Stimulated activated effector memory CD8-positive, alpha-beta T cell treated with anti-CD3 and anti-CD28 coated beads, Interleukin-12 subunit alpha, Interleukin-12 subunit beta, amount 100 ng/mL, for 72 hours (primary cell): ENCODE data around the gene ZFP69.
"Not testable (repeated sequence)": the region's sequence is repeated elsewhere in the genome, so short reads cannot be mapped to it uniquely, and the experiment has no call there.

Experiments used
- ATAC-seq: fragments of 150-1000 bp; cut with Tn5 transposase; 2 replicates; pipeline ENCODE4 v1.10.0; 2021
- DNase-seq, 2 donors: peaks; one replicate each; pipeline ENCODE4 v3.0.0; 2021 to 2022; ENCODE audit warnings: low spot score in 2 of 2
- H3K27ac Mint-ChIP-seq: one replicate; pipeline ENCODE4 v1.8.0; 2022; ENCODE audit warnings: mild to moderate bottlenecking, mixed read lengths
- H3K36me3 Mint-ChIP-seq: one replicate; pipeline ENCODE4 v1.8.0; 2022; ENCODE audit warnings: mild to moderate bottlenecking, mixed read lengths
- H3K4me1 Mint-ChIP-seq: one replicate; pipeline ENCODE4 v1.8.0; 2022; ENCODE audit warnings: mixed read lengths
- H3K4me3 Mint-ChIP-seq: one replicate; pipeline ENCODE4 v1.8.0; 2022; ENCODE audit warnings: mild to moderate bottlenecking, mixed read lengths
- H3K9me3 Mint-ChIP-seq: one replicate; pipeline ENCODE4 v1.8.0; 2022; ENCODE audit warnings: mixed read lengths

The ZFP69 gene

DNA sequence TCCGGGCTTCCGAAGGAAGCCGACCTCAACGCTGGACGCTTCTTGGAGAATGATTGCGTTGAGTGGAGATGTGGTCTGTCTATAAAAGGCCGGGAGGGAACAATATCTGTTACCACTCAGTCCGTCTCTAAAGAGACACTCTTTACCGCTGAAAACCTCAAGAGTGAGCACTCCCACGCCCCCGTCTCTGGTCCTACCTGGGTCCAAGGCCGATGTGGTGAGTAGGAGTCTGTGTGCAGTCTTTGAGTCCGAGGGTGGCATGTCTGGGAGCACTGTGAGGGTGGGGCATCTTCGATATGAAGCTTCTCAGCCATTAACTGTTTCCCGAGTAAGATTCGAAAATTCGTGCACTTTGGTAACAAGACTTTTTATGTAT is 576 bp downstream of the ZFP69 start:
- peaks cover 12% of the 10 kb centered on the region for H3K36me3 Mint-ChIP-seq
- peak in 1 of 2 donors; percentile 4 for DNase-seq
- ATAC-seq, result peak; percentile 51
- H3K27ac Mint-ChIP-seq, result no peak overlapping the region
- peaks cover 29% of the 10 kb centered on the region for H3K9me3 Mint-ChIP-seq
- H3K4me3 Mint-ChIP-seq, result peak overlapping the region; percentile 68
- H3K4me1 Mint-ChIP-seq, result peaks cover 19% of the 10 kb centered on the region

DNA sequence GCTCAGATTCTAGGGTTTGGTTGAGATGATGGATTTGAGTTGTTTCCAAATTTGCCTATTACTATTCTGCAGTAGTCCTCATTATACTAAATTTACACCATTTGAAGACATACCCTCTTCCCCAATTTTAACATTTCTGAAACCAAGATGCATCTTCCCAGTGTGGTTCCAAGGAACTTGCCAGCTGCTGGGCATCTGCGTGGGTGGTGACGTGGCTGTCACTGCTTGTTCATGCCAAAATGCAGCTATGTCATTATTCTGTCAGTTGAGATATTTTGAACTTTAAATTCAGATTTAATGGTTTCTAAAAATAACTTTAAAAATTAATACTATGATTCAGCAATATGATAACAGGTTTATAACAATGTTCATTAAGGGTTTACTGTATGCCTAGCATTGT is 1.2 kb downstream of the ZFP69 start:
- Mint-ChIP-seq H3K27ac (no peak overlapping the region), H3K36me3 (peaks cover 18% of the 10 kb centered on the region), H3K4me3 (peak overlapping the region; percentile 68), H3K9me3 (peaks cover 26% of the 10 kb centered on the region), H3K4me1 (peaks cover 19% of the 10 kb centered on the region)
- ATAC-seq, result no peak
- DNase-seq, result no peak

DNA sequence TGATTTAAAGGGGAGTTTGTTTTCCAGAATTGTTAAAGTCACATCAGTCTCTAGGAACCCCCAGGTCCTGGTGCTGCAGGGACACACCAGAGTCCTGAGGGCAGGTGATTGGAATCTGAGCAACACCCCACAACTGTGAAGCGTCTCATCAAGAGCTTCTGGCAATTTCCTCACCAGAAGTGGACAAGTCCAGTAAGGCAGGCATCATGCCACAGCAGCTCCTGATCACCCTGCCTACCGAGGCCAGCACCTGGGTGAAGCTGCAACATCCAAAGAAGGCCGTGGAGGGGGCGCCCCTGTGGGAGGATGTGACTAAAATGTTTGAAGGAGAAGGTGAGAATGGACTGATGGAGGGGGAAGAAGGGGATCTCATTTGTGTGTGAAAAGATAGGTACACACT is 2.1 kb downstream of the ZFP69 start:
- H3K9me3 Mint-ChIP-seq, result peaks cover 22% of the 10 kb centered on the region
- no peak overlapping the region for H3K27ac Mint-ChIP-seq
- H3K36me3 Mint-ChIP-seq, result peaks cover 22% of the 10 kb centered on the region
- H3K4me3 Mint-ChIP-seq, result no peak overlapping the region
- DNase-seq, result no peak
- no peak for ATAC-seq
- H3K4me1 Mint-ChIP-seq, result peaks cover 19% of the 10 kb centered on the region

DNA sequence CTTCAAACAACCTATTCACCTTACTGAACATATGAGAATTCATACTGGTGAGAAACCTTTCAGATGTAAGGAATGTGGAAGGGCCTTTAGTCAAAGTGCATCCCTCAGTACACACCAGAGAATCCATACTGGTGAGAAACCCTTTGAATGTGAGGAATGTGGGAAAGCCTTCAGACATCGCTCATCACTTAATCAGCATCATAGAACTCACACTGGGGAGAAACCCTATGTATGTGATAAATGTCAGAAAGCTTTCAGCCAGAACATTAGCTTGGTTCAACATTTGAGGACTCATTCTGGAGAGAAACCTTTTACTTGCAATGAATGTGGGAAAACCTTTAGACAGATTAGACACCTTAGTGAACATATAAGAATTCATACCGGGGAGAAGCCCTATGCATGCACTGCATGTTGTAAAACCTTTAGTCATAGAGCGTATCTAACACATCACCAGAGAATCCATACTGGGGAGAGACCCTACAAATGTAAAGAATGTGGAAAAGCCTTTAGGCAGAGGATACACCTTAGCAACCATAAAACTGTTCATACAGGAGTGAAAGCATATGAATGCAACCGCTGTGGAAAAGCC is 18.3 kb downstream of the ZFP69 start:
- Mint-ChIP-seq H3K9me3 (peaks cover 37% of the 10 kb centered on the region), H3K27ac (no peak overlapping the region), H3K4me3 (no peak overlapping the region), H3K36me3 (peaks cover 47% of the 10 kb centered on the region), H3K4me1 (no peaks in the 10 kb centered on the region)
- DNase-seq (no peak), ATAC-seq (no peak)

DNA sequence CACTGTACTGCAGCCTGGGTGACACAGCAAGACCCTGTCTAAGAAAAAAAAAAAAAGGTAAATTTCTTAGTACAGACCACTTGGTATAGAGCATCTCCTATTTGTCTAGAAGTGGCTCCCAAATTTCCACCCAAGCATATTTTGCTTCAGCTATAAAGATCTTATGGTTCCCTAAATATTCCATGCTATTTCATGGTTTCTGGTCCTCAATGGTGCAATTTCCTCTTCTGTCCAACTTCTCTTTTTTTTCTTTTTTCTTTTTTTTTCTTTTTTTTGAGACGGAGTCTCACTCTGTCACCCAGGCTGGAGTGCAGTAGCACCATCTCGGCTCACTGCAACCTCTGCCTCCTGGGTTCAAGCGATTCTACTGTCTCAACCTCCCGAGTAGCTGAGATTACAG is 25.6 kb downstream of the ZFP69 start:
- DNase-seq, H3K27ac Mint-ChIP-seq, H3K4me3 Mint-ChIP-seq, H3K36me3 Mint-ChIP-seq, H3K4me1 Mint-ChIP-seq, ATAC-seq: not testable (repeated sequence)
- H3K9me3 Mint-ChIP-seq, result peaks cover 35% of the 10 kb centered on the region

DNA sequence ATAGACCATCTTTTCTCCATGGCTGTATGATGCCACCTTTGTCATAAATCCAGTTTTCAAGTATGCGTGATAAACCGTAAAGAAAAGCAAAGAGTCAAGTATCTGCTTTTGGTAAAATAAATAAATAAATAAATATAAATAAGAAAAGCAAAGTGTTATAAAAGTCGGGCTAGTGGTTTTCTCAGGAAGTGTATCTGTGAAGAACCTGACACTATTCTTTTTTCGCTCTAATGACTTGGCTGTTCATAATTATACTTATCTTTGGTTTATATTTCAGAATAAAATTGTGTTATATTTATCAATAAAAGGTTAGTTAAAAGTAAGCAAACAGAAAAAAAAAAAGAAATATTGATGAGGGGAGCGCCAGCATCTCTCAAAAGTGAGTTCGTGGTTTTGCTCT is 30.9 kb downstream of the ZFP69 start:
- no peak for DNase-seq
- H3K36me3 Mint-ChIP-seq, result peaks cover 13% of the 10 kb centered on the region
- no peak for ATAC-seq
- H3K9me3 Mint-ChIP-seq, result peaks cover 24% of the 10 kb centered on the region
- peak overlapping the region; percentile 91 for H3K27ac Mint-ChIP-seq
- peak overlapping the region; percentile 90 for H3K4me3 Mint-ChIP-seq
- peaks cover 12% of the 10 kb centered on the region for H3K4me1 Mint-ChIP-seq

DNA sequence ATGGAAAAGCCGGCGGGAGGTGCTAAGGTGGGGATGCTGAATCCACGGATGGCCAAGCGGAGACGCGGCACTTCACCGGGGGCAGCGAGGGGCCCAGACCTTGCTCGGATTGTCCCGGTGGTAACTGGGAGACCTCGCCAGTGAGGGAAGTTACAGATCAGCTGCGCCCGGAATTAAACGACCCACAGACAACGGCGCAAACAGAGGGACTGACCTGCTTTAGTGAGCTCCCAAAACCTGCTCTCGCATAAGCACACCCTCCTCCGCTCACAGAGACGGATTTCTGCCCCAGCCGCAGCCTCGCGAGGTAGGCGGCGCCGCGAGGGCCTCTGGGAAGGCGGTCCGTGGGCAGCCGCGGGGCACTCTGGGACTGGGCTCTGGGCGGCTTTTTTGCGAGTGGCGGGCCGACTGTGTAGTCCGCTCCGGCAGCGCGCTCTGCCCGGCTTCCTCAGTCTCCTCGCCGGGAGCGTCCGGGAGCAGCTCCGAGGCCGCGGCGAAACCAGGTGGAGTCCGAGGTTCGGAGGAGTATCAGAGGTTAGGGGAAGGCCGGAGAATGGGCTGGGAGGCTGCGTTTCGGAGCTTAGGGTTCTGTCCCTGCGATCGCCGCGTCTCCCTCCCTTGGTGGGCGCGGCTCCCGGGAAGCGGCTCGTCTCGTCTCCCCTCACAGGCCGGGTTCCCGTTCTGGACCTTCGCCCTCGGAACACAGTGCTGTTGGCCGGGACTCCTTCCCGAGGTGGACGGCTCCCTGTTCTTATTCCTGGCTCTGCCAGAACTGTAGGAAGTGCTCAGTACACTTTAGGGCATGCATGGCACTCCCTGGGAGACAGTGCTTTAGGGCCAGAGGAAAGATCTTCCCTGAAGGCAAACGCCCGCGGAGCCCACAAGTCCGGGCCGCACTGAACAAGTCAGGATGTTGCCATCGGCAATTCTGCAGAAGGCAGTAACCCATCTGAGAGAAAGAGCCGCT is 31.6 kb downstream of the ZFP69 start, which contains the start of gene EXO5:
Gene EXO5, plus strand, starts transcription at position 393 of the 967 bp plus-strand sequence. CDS start 5,778 bp downstream, outside the sequence.
- Mint-ChIP-seq H3K27ac (peak within 1 kb of the TSS; percentile 91), H3K4me1 (peaks cover 12% of the 10 kb centered on the region), H3K9me3 (peaks cover 20% of the 10 kb centered on the region), H3K4me3 (peak within 1 kb of the TSS; percentile 90), H3K36me3 (peaks cover 13% of the 10 kb centered on the region)
- peak; percentile 74 to 92 for DNase-seq
- peak; percentile 100 for ATAC-seq

DNA sequence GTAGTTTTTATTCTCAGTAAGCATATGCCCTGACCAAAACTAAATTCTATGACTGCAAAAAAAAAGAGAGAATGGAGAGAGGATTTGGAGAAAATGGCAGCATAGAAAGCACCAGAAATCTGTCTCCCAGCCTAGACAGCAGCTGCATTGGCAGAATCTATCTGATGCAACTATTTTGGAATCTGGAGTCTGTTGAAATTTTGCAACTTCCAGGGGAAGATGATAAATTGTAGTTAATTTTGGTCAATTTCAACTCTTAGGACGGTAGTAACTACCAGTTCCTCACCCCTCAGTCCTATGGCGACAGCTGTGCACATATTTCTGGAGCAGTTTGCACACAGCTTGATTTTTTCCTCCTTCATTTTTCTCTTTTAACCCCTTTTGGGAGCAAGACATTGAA is 42.4 kb downstream of the ZFP69 start:
- Mint-ChIP-seq H3K27ac (no peak overlapping the region), H3K4me3 (no peak overlapping the region), H3K9me3 (peaks cover 33% of the 10 kb centered on the region), H3K36me3 (no peaks in the 10 kb centered on the region), H3K4me1 (no peaks in the 10 kb centered on the region)
- ATAC-seq (no peak), DNase-seq (no peak)

DNA sequence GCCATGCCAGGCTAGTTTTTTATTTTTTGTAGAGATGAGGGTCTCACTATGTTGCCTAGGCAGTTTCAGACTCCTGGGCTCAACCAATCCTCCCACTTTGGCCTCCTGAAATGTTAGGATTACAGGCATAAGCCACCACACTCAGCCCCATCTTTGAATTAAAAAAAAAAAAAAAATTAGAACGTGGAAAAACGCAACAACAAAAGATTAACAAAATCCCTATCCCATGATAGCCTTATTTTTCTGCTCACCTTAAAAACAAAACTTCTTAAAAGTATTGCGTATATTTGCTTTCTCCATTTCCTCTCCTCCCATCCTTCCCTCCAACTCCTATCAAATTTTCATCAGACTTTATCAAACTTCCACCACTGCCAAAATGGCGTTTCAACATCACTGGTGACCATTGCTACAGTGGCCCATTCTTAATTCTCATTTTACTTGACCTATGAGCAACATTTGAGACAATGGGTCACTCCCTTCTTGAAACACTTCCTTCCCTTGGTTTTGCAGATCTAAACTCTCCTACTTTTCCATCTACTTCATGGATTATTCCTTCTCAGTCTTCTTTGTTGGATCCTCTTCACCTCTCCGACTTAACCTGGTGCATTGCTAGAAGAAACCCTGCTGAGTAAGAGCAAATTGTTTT is 53.8 kb downstream of the ZFP69 start:
- peaks cover 13% of the 10 kb centered on the region for H3K9me3 Mint-ChIP-seq
- H3K36me3 Mint-ChIP-seq, result peaks cover 6% of the 10 kb centered on the region
- DNase-seq, result peak in 1 of 2 donors; percentile 50
- peak overlapping the region; percentile 91 for H3K27ac Mint-ChIP-seq
- ATAC-seq, result no peak
- peak overlapping the region; percentile 90 for H3K4me3 Mint-ChIP-seq
- H3K4me1 Mint-ChIP-seq, result peaks cover 25% of the 10 kb centered on the region

DNA sequence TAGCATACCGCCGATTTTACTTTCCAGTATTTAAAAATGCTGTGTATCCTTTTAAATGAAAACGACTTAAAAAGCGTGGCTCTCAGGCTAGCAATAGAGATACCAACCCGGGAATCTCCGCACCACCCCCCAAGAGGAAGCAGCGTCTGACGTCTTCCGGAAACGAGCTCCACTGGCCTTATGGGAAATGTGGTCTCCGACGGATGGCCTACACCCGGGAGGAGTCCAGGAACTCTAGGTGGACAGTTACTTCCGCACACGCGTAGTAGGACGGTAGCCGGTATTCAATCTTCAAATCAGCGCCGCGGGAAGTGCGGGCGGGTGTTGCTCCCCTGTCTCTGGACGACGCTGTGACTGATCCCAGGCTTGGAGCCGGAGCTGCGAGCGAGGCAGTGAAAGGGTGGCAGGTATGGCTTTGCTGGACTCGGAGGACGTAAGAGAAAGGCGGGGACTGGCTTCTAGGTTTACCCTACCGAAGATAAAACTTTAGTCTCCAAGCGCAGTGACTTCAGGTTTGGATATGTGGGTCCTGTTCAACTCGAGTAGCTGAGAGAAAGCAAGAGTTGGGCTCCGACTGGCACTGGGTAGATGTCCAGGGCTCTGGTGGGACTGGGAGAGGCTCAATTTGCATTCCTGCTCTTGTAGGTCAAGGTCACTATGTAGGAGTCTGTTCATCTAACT is 54.4 kb downstream of the ZFP69 start, which contains the start of gene ZNF684:
Gene ZNF684, plus strand, starts transcription at position 257 of the 681 bp plus-strand sequence. CDS start 1,530 bp downstream, outside the sequence.
- Mint-ChIP-seq H3K27ac (peak within 1 kb of the TSS; percentile 91), H3K4me3 (peak within 1 kb of the TSS; percentile 90), H3K36me3 (peaks cover 6% of the 10 kb centered on the region), H3K4me1 (peaks cover 25% of the 10 kb centered on the region), H3K9me3 (peaks cover 9% of the 10 kb centered on the region)
- ATAC-seq (peak; percentile 98), DNase-seq (peak; percentile 60 to 90)

DNA sequence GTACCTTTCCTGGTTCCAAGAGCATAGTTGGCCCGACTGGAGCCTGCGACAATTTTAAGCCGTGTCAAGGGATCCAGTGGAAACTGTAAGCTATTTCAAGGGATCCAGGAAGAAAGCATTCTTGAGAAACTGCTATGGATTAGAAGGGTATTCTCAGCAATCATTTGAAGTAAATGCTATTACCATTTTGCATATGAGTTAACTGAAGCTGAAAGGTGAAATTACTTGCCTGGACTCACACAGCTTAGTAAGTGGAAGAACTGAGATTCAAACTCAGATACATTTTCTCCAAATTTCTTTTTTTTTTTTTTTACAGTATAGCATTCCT is 54.9 kb downstream of the ZFP69 start:
- Mint-ChIP-seq H3K4me1 (peaks cover 25% of the 10 kb centered on the region), H3K36me3 (peaks cover 6% of the 10 kb centered on the region), H3K4me3 (peak overlapping the region; percentile 90), H3K27ac (peak overlapping the region; percentile 91), H3K9me3 (peaks cover 9% of the 10 kb centered on the region)
- no peak for ATAC-seq
- DNase-seq, result peak in 1 of 2 donors; percentile 3

DNA sequence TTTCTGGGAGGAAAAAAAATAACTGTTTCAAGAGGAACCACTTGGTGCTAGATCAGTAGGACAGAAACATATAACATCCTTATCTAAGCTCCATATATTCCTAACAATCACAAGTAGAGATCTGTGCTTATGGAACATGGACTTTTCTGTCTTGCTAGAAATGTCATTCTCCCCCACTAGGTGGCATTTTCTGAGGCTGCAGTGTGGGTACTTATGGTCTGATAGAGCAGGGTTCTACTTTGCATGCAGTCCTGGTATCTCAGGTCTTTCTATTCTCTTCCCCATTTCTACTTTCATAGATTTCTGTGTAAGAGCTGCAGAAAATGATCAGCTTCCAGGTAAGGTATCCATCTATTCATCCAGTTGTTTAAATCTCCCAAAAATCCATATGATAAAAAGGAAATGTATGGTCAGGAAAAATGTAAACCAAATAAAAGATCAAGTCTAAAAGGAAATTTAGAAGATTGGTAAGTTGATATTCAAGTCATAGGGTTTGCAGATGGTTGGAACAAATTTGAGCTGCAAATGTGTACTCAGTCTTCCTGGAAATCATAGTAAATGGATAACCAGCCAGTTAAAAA is 55.8 kb downstream of the ZFP69 start:
- ATAC-seq (no peak), DNase-seq (no peak)
- H3K4me3 Mint-ChIP-seq, result peak overlapping the region; percentile 90

DNA sequence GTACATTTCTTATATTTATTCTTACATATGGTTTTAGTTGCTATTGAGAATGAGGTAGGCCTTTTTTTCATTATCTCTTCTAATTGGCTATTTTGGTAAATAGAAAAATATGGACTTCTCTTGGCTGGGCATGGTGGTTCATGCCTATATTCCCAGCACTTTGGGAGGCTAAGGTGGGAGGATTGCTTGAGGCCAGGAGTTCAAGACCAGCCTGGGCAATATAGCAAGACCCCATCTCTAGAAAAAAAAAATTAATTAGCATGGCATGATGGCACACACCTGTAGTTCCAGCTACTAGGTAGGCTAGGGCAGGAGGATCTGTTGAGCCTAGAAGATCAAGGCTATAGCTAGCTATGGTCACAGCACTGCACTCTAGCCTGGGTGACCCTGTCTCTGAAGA is 57.5 kb downstream of the ZFP69 start:
- H3K36me3 Mint-ChIP-seq, result peaks cover 6% of the 10 kb centered on the region
- H3K4me3 Mint-ChIP-seq, result no peak overlapping the region
- H3K27ac Mint-ChIP-seq, result no peak overlapping the region
- H3K9me3 Mint-ChIP-seq, result peaks cover 9% of the 10 kb centered on the region
- peaks cover 25% of the 10 kb centered on the region for H3K4me1 Mint-ChIP-seq
- DNase-seq (no peak), ATAC-seq (no peak)

More for the DNA sequence above, 55.8 kb downstream of the ZFP69 start:
- peaks cover 25% of the 10 kb centered on the region for H3K4me1 Mint-ChIP-seq
- peaks cover 6% of the 10 kb centered on the region for H3K36me3 Mint-ChIP-seq
- H3K9me3 Mint-ChIP-seq, result peaks cover 9% of the 10 kb centered on the region
- no peak overlapping the region for H3K27ac Mint-ChIP-seq

DNA sequence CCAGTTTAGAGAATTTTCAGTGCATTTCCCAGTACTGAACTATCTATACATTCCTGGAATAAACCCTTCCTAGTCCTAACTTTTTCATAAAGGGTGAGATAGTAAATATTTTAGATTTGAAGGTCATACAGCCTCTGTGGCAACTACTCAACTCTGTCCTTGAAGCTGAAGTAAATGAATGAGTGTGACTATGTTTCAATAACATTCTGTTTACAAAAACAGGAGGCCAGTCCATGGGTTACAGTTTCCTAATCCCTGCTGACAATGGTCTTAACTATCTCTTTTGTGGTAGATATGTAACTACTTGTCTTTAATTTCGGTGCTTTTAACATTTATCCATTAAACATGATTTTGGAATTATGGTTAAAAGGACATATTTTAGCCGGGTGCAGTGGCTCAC is 58.6 kb downstream of the ZFP69 start:
- ATAC-seq, result no peak
- peaks cover 24% of the 10 kb centered on the region for H3K4me1 Mint-ChIP-seq
- no peak for DNase-seq
- peaks cover 6% of the 10 kb centered on the region for H3K9me3 Mint-ChIP-seq
- no peak overlapping the region for H3K4me3 Mint-ChIP-seq
- H3K36me3 Mint-ChIP-seq, result peaks cover 6% of the 10 kb centered on the region
- no peak overlapping the region for H3K27ac Mint-ChIP-seq
